Right lobe of liver (tissue), 6 donors: ENCODE data around the gene ZFP91. TPM values are rescaled to one million over a fixed set of nuclear protein-coding genes. Genes with fewer than 3 reads are reported as not detected.

Experiments used
- ATAC-seq, 4 donors: fragments of 200-7000 bp; cut with Tn5 transposase; one replicate each; pipeline ENCODE4 v1.9.1; 2020; ENCODE audit warnings: mild to moderate bottlenecking in 4 of 4, moderate library complexity in 4 of 4
- DNase-seq, 3 donors: peaks; one replicate each; pipeline ENCODE4 v3.0.0-alpha.2; 2020
- H3K27ac ChIP-seq, 3 donors: fragments of 200-600 bp; one replicate each; pipeline ENCODE4 v1.8.0; 2022
- H3K27me3 ChIP-seq, 2 donors: fragments of 200-600 bp; one replicate each; pipeline ENCODE4 v1.8.0; 2022
- H3K36me3 ChIP-seq, 4 donors: fragments of 200-600 bp; sonication (generic) in 1 of 4; one replicate each; pipeline versions ENCODE4 v1.5.1 to v1.8.0; 2017 to 2022; ENCODE audit warnings: control low read depth in 1 of 4
- H3K4me1 ChIP-seq, 4 donors: fragments of 200-600 bp; sonication (generic) in 1 of 4; one replicate each; pipeline versions ENCODE4 v1.5.1 to v1.8.0; 2017 to 2022; ENCODE audit warnings: control low read depth in 1 of 4
- H3K4me3 ChIP-seq, 3 donors: fragments of 200-600 bp; one replicate each; pipeline ENCODE4 v1.8.0; 2022
- H3K9me3 ChIP-seq, 4 donors: fragments of 200-600 bp; sonication (generic) in 1 of 4; one replicate each; pipeline versions ENCODE4 v1.5.1 to v1.8.0; 2017 to 2022; ENCODE audit warnings: control low read depth in 1 of 4
- CTCF ChIP-seq, 4 donors: fragments of 200-600 bp in 3 of 4; fragments of 450-650 bp in 1 of 4; IDR thresholded peaks; one replicate each; pipeline versions ENCODE4 v1.5.1 to v1.8.0; 2016 to 2022; ENCODE audit warnings: antibody characterized with exemption in 4 of 4, mild to moderate bottlenecking in 2 of 4
- POLR2A ChIP-seq: fragments of 450-650 bp; IDR thresholded peaks from one replicate; pipeline ENCODE4 v1.6.1; 2017; ENCODE audit warnings: antibody characterized with exemption, mild to moderate bottlenecking
- WGBS: methylation state at CpG from one replicate; pipeline ENCODE4 v1.1.6; 2018; ENCODE audit warnings: low coverage, low lambda C conversion rate; ENCODE audit not compliant: insufficient coverage; ENCODE audit errors: missing lambda C conversion rate; 5-methylcytosine and 5-hydroxymethylcytosine counted together
- intact Hi-C, 2 donors: fragments of 100-400 bp; cut with DNase I; formaldehyde crosslinking; loops; one replicate each; pipeline versions ENCODE4 v1.11.2 to v1.14.1; 2022
- total RNA-seq, 6 experiments: library from RNA; depleted of rRNA in 2 of 6; stranded (reverse); fragments of >200 nt in 2 of 6; fragmentation: NEBNext Ultra II Directional in 3 of 6; extraction: Animal tissue kit (Norgen Biotek cat#: 25700) in 3 of 6; gene quantifications; one replicate each; pipeline versions ENCODE4 v1.1.0 to v1.2.4, GENCODE V29; 2016 to 2023
- donor health status: DM: no; HTN: yes; CAD: no.
- donor health status: DM: no; HTN: no; CAD: no.
- donor health status: DM: no; HTN: no; CAD: no.
- donor health status: DM: no; HTN: yes; CAD: no.
- donor health status: DM: no; HTN: yes; CAD: no.

ZFP91 gene
- total RNA-seq, 6 experiments from 2014 or later, result 19.5 to 27.0 (median 24.3) TPM

- ATAC-seq (no peak), DNase-seq (no peak)
- Histone ChIP-seq H3K27ac (no peak overlapping the region), H3K9me3 (no peaks in the 10 kb centered on the region), H3K4me3 (no peak overlapping the region), H3K4me1 (no peaks in the 10 kb centered on the region), H3K36me3 (peaks cover 0 to 57% (median 13%) of the 10 kb centered on the region in 4 donors), H3K27me3 (no peaks in the 10 kb centered on the region)
- TF ChIP-seq CTCF (IDR thresholded peaks at IDR 0.05) (no peak), POLR2A (no peak)
- WGBS, result 81% methylated on average over 4 of the region's 4 CpGs
- intact Hi-C loops, result no loop called here
Observed at GRCh38 chr11:58621586-58622262, 42.9 kb downstream of the ZFP91 start.

GRCh38 chr11:58622344-58622743 is 43.5 kb downstream of the ZFP91 start, which contains the start of gene CNTF:
Gene CNTF (plus strand): TSS chr11:58622665. CDS start chr11:58622753, 88 bp downstream.
- H3K27me3 ChIP-seq, result no peaks in the 10 kb centered on the region
- H3K4me3 ChIP-seq, result no peak within 1 kb of the TSS
- no peak for DNase-seq
- intact Hi-C loops, result no loop called here
- TF ChIP-seq CTCF (IDR thresholded peaks at IDR 0.05), result no peak
- no peak for TF ChIP-seq POLR2A
- 100% methylated on average over 2 of the region's 2 CpGs for WGBS
- H3K9me3 ChIP-seq, result no peaks in the 10 kb centered on the region
- H3K36me3 ChIP-seq, result peaks cover 0 to 52% (median 10%) of the 10 kb centered on the region in 4 donors
- no peak for ATAC-seq
- no peak within 1 kb of the TSS for H3K27ac ChIP-seq
- H3K4me1 ChIP-seq, result peaks cover 0 to 2% (median 0%) of the 10 kb centered on the region in 4 donors

- Histone ChIP-seq H3K4me3 (no peak overlapping the region), H3K9me3 (no peaks in the 10 kb centered on the region), H3K27me3 (no peaks in the 10 kb centered on the region), H3K4me1 (peaks cover 0 to 2% (median 0%) of the 10 kb centered on the region in 4 donors), H3K36me3 (peaks cover 0 to 24% (median 7%) of the 10 kb centered on the region in 4 donors), H3K27ac (no peak overlapping the region)
- WGBS, result 98% methylated on average over 4 of the region's 4 CpGs
- TF ChIP-seq CTCF (IDR thresholded peaks at IDR 0.05), result no peak
- TF ChIP-seq POLR2A, result no peak
- no peak for DNase-seq
- ATAC-seq, result no peak
- intact Hi-C loops, result no loop called here
Observed at GRCh38 chr11:58625086-58625485, 46.2 kb downstream of the ZFP91 start.

DNA sequence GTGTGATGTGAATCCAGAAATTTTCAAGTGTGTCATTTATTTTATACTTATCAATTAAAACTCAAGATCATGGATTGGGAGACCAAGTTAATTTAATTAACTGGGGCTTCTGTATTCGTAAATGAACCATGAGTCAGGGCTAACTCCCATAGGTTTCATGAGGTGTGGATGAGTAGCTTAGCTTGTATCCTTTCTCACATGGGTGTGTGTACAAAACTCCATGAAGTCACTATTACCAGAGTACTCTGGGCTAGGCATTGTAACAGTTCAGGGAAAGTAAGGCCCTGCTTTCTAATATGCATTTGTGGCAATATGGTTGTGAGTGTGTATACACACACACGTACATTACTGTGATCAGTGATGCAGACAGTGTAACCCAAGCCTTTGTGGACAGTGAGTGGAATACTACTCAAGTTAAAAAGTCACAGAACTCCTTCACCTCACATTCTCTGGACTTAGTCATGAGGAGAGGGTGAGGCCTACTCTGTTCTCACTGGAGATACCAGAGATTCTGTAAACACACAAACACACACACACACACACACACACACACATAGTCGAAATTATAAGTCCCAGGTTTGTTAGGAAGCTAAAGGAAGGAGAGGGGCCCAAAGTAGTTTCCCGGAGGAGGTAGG is 47.1 kb downstream of the ZFP91 start:
- 83% methylated on average over 3 of the region's 4 CpGs for WGBS
- Histone ChIP-seq H3K27ac (no peak overlapping the region), H3K4me1 (peaks cover 0 to 2% (median 0%) of the 10 kb centered on the region in 4 donors), H3K27me3 (no peaks in the 10 kb centered on the region), H3K4me3 (no peak overlapping the region), H3K9me3 (no peaks in the 10 kb centered on the region), H3K36me3 (peaks cover 0 to 22% (median 5%) of the 10 kb centered on the region in 4 donors)
- DNase-seq, result no peak
- no peak for TF ChIP-seq POLR2A
- TF ChIP-seq CTCF (IDR thresholded peaks at IDR 0.05), result no peak
- ATAC-seq, result peak in 1 of 4 donors; percentile 5
- intact Hi-C loops, result no loop called here
